GM12891 (cell line): Measurements from ENCODE around the gene UBE2L6.

ENCODE experiments used
- DNase-seq: peaks from one replicate; pipeline ENCODE4 v3.0.0; 2011; ENCODE audit warnings: low spot score; ENCODE audit not compliant: insufficient read length
- FAIRE-seq: peaks from 2 replicates; lab custom pipeline; 2011; peaks lifted over from hg19 to GRCh38; lab: Jason Lieb, UNC
- PAX5 ChIP-seq: IDR thresholded peaks from 2 replicates; pipeline ENCODE4 v1.6.1; 2011; ENCODE audit warnings: low read length, moderate library complexity, mild to moderate bottlenecking; ENCODE audit not compliant: insufficient read depth, severe bottlenecking
- POLR2A ChIP-seq: IDR thresholded peaks from 2 replicates; pipeline ENCODE4 v1.6.1; 2011; ENCODE audit warnings: low read depth, low read length, control low read depth
- POLR2AphosphoS5 ChIP-seq: IDR thresholded peaks from 2 replicates; pipeline ENCODE4 v1.6.1; 2011; ENCODE audit warnings: low read depth, low read length, control low read depth
- POU2F2 ChIP-seq: IDR thresholded peaks from 2 replicates; pipeline ENCODE4 v1.6.1; 2011; ENCODE audit warnings: low read depth, mild to moderate bottlenecking, control low read depth, low read length, moderate library complexity
- SPI1 ChIP-seq: IDR thresholded peaks from 2 replicates; pipeline ENCODE4 v1.6.1; 2011; ENCODE audit warnings: low read depth, low read length, control low read depth
- TAF1 ChIP-seq: IDR thresholded peaks from 2 replicates; pipeline ENCODE4 v1.6.1; 2011; ENCODE audit warnings: low read depth, low read length, control low read depth

Gene UBE2L6

DNA sequence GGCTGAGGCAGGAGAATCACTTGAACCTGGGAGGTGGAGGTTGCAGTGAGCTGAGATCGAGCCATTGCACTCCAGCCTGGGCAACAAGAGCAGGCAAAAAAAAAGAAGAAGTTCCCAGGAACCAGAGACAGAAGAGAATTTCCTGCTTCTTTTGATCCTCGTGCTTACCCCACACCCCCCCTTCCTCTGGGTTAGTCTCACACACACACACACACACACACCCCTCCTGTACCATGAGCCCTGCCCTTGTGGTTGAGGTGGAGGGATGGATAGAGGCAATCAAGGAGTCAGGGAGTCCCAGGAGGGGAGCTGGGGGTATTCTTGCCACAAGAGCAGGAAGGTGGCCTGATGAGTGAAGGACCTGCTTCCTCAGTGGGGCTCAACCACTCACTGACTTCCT is 4.1 kb upstream of the UBE2L6 start:
- DNase-seq (no peak), FAIRE-seq (no peak)
- no peak for TF ChIP-seq PAX5
- TF ChIP-seq POLR2A: no peak
- no peak for TF ChIP-seq POLR2AphosphoS5
- no peak for TF ChIP-seq SPI1
- TF ChIP-seq TAF1: no peak
- no peak for TF ChIP-seq POU2F2

DNA sequence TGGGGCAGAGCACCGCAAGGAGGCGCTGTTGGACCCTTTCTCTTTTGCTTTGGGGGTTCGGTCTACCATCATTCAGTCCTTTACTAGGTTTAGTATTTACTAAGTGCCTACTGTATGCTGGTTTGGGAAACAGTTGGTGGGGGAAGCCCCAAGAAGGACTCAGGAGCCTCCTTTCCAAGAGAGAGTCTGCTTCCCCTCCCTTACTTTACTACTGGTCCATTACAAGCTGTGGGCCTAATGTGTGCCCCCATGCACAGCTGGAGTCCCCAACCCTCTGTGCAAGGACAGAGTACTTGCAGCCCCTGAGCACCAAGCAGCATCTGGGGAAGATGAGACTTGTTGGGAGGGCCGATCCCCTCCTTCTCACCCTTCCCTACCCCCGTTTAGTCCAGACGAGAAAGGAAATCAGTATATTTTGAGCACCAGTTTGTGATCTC is 876 bp upstream of the UBE2L6 start:
- DNase-seq: no peak
- no peak for FAIRE-seq
- TF ChIP-seq PAX5: no peak
- no peak for TF ChIP-seq TAF1
- TF ChIP-seq POLR2AphosphoS5: no peak
- no peak for TF ChIP-seq SPI1
- TF ChIP-seq POLR2A: no peak
- no peak for TF ChIP-seq POU2F2

DNA sequence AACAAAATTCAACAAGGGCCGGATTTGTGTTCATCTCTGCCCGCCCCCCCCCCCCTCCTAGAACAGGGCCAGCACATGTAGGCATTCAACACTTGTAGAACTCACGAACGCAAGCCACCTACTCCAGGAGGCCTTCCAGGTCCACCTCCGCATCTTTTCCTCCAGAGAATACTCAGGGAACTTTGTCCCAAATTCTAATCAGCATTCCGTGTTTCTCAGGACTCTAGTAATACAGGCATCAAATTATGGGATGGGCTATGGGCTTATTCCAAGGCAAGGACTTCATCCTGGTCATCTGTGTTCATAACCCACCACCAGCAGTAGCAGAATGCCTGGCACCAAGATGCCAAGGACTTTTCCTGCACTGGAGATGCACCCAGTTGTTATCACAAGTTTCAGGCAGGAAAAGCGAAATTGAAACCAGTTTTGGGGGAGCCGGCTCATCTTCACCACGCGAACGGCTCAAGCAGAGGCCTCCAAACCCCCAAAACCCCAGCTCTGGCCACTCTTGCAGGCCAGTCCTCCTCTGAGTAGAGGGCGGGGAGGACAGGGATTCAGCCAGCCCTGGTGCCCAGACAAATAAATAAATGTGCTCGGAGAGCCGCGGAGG is 462 bp downstream of the UBE2L6 start:
- TF ChIP-seq TAF1 (no peak), SPI1 (no peak), POLR2AphosphoS5 (no peak), POLR2A (no peak), PAX5 (no peak), POU2F2 (no peak)
- DNase-seq: no peak
- peak; percentile 20 for FAIRE-seq

DNA sequence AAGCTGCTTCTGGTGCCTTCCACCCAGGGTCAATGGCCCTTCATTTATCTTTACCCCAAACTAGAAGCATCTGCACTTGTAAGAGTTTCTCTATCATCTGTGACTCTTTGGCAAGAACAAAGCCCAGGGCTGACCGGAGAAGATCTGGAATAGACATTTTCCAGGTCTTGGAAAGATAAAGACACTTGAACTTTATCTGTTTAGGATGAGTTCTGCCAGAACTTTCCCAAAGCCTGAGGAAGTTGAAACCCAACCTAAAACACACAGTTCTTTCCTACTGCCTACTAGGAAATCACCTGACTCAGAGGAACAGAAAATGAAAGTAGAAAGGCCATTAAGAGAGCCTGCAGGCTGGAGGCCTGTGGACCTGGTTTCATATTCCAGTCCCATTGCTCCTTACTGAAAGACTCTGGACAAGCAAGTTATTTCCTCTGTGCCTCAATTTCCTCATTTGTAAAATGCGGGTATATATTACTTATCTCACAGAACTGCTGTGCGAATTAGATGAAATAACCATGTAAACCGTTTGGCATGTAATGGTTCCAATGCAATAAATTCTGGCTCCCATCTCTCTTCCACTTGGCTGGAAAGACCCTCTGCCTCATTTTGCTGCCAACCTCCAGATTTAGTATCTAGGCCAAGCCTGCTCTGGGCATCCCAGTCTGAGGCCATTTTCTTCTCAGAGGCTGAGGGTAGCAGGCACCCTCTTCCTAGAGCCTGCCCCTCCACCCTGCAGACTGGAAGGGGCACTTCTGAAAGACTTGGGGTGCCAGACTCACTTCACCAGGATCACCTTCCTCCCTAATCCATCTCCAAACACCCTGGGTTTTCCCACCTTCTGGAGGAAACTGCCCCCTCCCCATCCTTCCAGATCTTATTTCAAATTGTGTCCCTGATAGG is 1.2 kb downstream of the UBE2L6 start:
- FAIRE-seq (peak; percentile 87), DNase-seq (peak; percentile 37)
- peak; percentile 62 for TF ChIP-seq SPI1
- peak; percentile 33; the same call in 1 of the 2 replicates for TF ChIP-seq POLR2A
- TF ChIP-seq POLR2AphosphoS5: no peak

DNA sequence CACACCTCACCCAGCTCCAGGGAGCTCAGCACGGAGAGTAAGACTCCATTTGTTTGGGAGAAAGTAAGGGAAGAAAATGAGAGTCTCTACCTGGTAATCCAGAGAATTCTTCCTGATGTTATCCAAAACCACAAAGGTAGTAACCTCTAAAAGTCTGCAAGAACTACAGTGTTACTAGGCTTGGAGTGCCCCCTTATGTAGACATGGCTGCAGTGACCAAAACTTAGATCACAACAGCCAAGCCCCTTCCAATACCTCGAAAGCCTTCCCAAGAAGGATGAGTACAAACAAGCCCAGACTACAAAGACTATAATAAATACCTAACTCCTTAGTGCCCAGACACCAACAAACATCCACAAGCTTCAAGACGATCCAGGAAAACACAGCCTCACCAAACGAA is 4.9 kb downstream of the UBE2L6 start:
- no peak for FAIRE-seq
- TF ChIP-seq TAF1 (no peak), POU2F2 (no peak), PAX5 (no peak)
- DNase-seq: no peak

DNA sequence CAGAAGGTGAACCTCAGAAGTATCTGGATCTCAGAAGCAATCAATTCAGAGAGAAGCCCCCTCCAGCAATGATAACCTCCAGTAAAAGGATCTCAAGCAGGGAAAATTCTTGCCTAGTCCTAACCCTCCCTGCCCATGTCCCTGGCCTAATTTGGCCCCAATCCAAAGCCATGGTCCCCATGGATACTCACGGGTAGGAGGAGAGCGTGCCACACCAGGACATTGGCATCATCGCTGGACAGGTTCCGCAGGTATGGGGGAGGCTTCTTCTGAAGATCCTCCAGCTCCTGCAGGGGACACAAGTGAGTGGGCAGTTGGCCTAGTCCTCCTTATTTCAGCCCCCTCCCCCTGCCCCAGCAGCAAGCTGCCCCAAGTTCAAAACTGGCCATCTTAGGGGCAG is 7.3 kb downstream of the UBE2L6 start:
- DNase-seq: no peak
- no peak for FAIRE-seq
- TF ChIP-seq TAF1: no peak
- TF ChIP-seq POLR2A: no peak
- TF ChIP-seq SPI1: no peak
- TF ChIP-seq PAX5: no peak
- TF ChIP-seq POU2F2: no peak
- TF ChIP-seq POLR2AphosphoS5: no peak

DNA sequence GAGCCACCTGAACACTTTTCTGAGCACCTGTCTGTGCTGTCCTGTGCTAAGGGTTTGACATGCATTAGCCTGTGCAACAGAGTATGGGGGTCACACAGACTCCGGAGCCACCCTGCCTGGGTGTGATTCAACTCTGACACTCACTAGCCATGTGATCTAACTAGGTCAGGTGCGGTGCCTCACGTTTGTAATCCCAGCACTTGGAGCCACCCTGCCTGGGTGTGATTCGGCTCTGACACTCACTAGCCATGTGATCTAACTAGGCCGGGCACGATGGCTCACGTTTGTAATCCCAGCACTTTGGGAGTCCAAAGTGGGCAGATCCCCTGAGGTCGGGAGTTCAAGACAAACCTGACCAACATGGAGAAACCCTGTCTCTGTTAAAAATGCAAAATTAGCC is 11.4 kb downstream of the UBE2L6 start:
- DNase-seq (no peak), FAIRE-seq (no peak)
- TF ChIP-seq POU2F2 (no peak), SPI1 (no peak), PAX5 (no peak), TAF1 (no peak), POLR2AphosphoS5 (no peak), POLR2A (no peak)

DNA sequence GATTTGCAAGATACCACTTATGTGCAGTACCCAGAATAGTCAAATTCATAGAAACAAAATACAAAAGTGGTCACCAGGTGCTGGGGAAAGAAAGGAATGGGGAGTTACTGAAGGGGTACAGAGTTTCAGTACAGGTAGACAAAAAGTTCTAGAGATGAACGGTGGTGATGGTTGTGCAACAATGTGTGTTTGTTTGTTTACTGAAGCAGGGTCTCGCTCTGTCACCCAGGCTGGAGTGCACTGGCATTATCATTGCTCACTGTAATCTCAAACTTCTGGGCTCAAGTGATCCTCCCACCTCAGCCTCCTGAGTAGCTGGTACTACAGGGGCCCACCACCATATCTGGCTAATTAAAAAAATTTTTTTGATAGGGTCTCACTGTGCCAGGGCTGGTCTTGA is 12.1 kb downstream of the UBE2L6 start:
- FAIRE-seq (no peak), DNase-seq (no peak)
- TF ChIP-seq POLR2AphosphoS5: no peak
- no peak for TF ChIP-seq PAX5
- no peak for TF ChIP-seq TAF1
- no peak for TF ChIP-seq POLR2A
- no peak for TF ChIP-seq SPI1
- TF ChIP-seq POU2F2: no peak

DNA sequence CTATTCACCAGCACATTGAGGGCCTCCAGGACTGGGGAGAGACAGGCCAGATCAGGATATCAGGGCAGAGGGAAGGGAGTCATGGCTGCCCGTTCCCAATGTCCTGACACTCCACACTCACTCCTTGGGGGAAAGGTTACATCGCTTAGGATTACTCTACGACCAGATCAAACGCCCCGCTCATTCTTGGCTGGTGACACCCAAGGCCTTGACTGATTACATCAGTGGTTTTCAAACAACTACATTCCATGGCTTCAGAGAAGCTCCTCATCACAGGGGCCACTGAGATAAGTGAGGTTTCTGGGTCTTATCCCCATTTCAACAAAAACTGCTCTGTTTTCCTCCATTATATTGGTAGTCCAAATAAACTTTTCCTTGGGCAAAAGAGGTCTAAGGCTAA is 15.0 kb downstream of the UBE2L6 start:
- TF ChIP-seq PAX5 (no peak), POLR2AphosphoS5 (no peak), POU2F2 (no peak), SPI1 (no peak), TAF1 (no peak), POLR2A (no peak)
- FAIRE-seq: no peak
- no peak for DNase-seq

DNA sequence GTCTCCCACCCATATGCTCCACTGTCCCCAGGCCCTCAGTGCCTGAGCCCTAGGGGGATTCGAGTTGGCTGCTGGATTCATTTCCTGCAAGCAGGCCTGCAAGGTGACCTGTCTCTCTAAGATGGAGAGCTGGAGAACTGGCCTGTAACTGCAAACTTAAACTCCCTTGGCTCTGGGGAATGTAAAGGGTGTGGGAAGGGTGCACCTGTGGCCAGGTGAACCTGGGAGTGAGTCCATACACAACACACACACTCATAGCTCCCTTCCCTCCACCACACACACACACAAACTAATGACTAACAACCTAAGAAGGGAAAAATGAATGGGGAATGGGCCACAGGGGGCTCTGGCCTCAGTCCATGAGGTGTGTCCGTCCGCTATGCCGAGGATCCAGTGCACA is 15.5 kb downstream of the UBE2L6 start:
- FAIRE-seq: no peak
- no peak for DNase-seq
- TF ChIP-seq POLR2A: no peak
- TF ChIP-seq TAF1: no peak
- TF ChIP-seq POU2F2: no peak
- TF ChIP-seq POLR2AphosphoS5: no peak
- TF ChIP-seq PAX5: no peak
- no peak for TF ChIP-seq SPI1
